Kidney glomerular epithelial cell (primary cell): ENCODE data around the gene DNM3.

Experiments
- DNase-seq: peaks from one replicate; lab custom pipeline; 2025; lab: John Stamatoyannopoulos, UW

DNM3 gene

DNA sequence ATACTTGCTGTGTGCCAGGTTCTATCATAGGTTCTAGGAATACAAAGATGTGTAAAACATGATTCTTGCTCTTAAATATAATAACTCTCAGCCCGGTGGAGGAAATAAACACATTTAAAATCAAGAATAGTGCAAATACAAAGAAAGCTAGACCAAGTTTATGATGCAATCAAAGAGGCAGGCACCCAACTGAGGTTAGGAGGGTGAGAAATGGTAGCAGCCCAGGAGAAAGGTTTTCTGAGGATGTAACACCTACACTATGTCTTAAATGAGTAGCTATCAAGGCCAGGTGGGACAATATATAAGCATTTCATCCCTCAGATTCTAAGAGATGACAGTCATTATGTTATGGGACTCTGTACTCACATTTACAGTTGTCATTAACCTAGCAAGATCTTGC lies 612.3 kb downstream of the DNM3 start:
- DNase-seq = no peak

- DNase-seq = no peak
Observed at GRCh38 chr1:172455451-172455850, 614.2 kb downstream of the DNM3 start.

DNA sequence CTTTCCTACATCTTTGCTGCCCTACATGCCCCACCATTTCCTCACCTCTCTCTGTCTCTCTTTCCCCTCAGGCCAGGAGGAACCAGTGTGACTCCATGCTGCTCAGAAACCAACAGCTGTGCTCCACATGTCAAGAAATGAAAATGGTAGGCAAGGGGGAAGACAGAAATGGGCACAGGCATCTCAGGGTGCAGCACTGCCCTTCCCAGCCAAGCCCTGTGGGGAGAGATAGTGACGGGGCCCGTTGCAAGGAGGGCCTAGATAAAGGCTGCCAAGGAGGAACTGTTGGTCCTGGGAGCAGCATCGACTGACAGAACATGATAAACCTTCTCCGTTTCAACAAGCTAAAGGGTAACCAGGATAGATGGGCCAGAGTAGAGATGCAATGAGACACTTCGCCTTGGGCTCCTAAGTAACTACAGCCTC lies 615.1 kb downstream of the DNM3 start:
- no peak for DNase-seq

GRCh38 chr1:172457479-172458130 lies 616.3 kb downstream of the DNM3 start:
- DNase-seq = no peak

DNA sequence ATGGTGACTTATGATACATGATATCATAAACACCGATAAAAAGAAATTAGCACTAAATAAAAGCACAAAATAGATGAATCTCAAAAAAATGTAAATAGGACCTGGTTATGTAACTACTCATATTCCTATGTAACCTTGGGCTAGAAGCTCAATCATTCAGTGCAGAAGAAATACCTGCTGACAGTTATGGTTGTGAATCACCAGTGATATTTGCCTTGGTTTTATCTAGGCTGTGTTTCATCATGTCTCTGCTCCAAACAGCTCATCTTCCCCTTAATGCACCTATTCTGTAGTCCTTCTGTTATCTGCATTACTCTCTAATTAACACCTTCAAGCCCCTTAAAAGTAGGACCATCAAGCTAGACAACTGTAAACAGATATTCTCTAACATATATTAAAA lies 618.9 kb downstream of the DNM3 start:
- no peak for DNase-seq

DNA sequence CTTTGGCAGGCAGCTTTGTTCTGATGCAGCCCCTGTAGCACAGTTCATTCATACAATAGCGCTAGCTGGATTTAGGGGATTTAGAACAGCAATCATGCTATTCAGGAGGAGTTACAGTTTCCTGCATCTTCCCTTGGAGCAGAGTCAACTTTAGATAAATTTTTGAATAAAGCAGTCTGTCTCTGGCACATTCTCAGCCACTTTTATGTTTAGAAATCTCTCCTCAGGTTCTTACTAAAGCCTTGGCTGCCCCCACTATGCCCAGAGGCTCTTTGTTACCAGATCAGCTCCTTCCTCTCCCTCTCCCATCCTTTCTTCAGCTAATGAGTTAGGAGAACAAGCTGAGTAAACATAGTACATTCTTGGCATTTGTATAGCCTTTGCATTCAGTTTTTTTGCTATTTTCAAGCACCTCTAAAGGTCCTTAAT lies 619.6 kb downstream of the DNM3 start:
- DNase-seq = no peak
